ENCODE results near the gene TMEM121. TPM values are rescaled to one million over a fixed set of nuclear protein-coding genes. Genes with fewer than 3 reads are reported as not detected.
"Not testable (repeated sequence)": the region's sequence is repeated elsewhere in the genome, so short reads cannot be mapped to it uniquely, and the experiment has no call there.

The TMEM121 gene
- total RNA-seq, 2 donors from 2014 or later = 1.8 to 4.2 TPM

DNA sequence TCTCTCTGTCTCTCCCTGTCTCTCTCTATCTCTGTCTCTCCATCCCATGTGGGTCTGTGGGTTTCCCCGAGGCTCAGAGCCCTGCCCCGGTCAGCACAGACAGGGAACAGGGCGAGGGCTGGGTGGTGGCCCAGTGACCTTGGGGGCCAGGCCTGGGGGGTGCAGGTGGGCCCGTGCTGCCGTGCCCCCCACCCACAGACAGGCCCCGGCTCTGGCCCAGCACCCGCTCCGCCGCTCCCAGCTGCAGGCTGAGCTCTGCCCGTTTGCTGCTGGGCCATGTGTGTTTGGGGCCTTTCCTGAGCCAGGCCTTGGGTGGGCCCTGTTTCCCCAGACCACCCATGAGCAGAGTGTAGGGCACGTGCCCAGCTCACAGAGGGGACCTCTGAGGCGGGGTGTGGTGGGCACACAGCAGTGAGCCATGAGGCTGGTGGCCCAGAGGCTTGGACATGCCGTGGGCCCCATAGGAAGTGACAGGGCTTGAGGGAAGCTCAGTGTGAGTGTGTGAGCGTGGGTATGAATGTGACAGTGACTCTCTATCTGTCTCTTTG lies 51.0 kb downstream of the TMEM121 start:
- no peak overlapping the region for H3K27ac Mint-ChIP-seq
- no peak for ATAC-seq
- no peaks in the 10 kb centered on the region for H3K9me3 Mint-ChIP-seq

GRCh38 chr14:105578070-105578469 lies 51.7 kb downstream of the TMEM121 start:
- DNase-seq (ENCODE audit: low spot score) = no peak
- H3K4me1 Mint-ChIP-seq (ENCODE audit: low read depth in 2 of 2) = no peaks in the 10 kb centered on the region
- H3K27ac Mint-ChIP-seq = no peak overlapping the region
- no peaks in the 10 kb centered on the region for H3K36me3 Mint-ChIP-seq
- peaks cover 9% of the 10 kb centered on the region in 2 donors for H3K27me3 Mint-ChIP-seq
- no peak for ATAC-seq
- H3K9me3 Mint-ChIP-seq = no peaks in the 10 kb centered on the region
- no peak overlapping the region for H3K4me3 Mint-ChIP-seq

More for the DNA sequence above, 51.0 kb downstream of the TMEM121 start:
- no peaks in the 10 kb centered on the region for H3K36me3 Mint-ChIP-seq
- no peaks in the 10 kb centered on the region for H3K4me1 Mint-ChIP-seq (ENCODE audit: low read depth in 2 of 2)
- no peak overlapping the region for H3K4me3 Mint-ChIP-seq
- peaks cover 9% of the 10 kb centered on the region in 2 donors for H3K27me3 Mint-ChIP-seq
- DNase-seq (ENCODE audit: low spot score) = no peak

DNA sequence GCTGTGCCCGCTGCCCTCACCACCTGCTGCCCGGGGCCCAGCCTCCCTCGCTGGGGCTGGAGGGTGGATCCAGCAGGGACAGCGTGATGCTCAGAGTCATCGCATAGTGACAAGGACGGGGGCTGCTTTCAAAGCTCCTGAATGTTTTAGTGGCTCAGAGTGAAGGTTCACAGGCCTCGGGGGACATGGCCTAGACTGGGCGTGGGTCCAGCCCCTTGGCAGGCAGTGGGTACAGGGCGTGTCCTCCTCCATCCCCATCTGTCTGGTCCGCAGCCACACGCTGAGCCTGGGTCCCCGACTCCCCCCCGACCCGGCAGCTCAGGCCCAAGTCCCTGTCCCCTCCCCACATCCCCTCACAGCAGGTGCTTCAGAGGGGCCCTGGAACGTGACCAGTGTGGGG lies 52.8 kb downstream of the TMEM121 start:
- peak in 1 of 2 donors; percentile 2 for ATAC-seq
- H3K9me3 Mint-ChIP-seq; H3K4me1 Mint-ChIP-seq (ENCODE audit: low read depth in 2 of 2); H3K27ac Mint-ChIP-seq; H3K27me3 Mint-ChIP-seq; H3K4me3 Mint-ChIP-seq; DNase-seq (ENCODE audit: low spot score); H3K36me3 Mint-ChIP-seq: not testable (repeated sequence)

Other genes starting within 250 kb of the TMEM121 start
- gene BRF1, start 225.6 kb upstream of the TMEM121 start, total RNA-seq = 10 to 100 TPM; 43.4 to 76.5 TPM
- gene PACS2, start 211.8 kb upstream of the TMEM121 start, total RNA-seq = 10 to 100 TPM; 24.9 to 26.3 TPM
- gene TEX22, start 128.0 kb upstream of the TMEM121 start, total RNA-seq = 1 to 10 TPM; 2.7 to 3.7 TPM
- 100 to 1,000 TPM in 1 of 2 donors, 10 to 100 TPM in 1; 93.4 to 252 TPM for gene MTA1, start 106.8 kb upstream of the TMEM121 start, total RNA-seq
- 1 to 10 TPM in 1 of 2 donors, under 1 TPM in 1; 0.98 to 2.2 TPM for gene CRIP2, start 51.8 kb upstream of the TMEM121 start, total RNA-seq
- gene CRIP1, start 39.7 kb upstream of the TMEM121 start, total RNA-seq = 10 to 100 TPM; 39.0 to 82.7 TPM
- 10 to 100 TPM; 25.1 to 59.2 TPM for gene TEDC1, start 35.3 kb upstream of the TMEM121 start, total RNA-seq

All from natural killer cell treated with Interleukin-12 subunit alpha and Interleukin-12 subunit beta and Interleukin-15 and Interleukin-18, amount 100 ng/mL, for 72 hours (primary cell).